HFFc6 (cell line): Measurements from ENCODE around the gene PDE6G. TPM values are rescaled to one million over a fixed set of nuclear protein-coding genes. Genes with fewer than 3 reads are reported as not detected.
A peak's percentile ranks its signal among the peaks of the same experiment; 100 is the strongest.

Experiments used
- DNase-seq: peaks from one replicate; pipeline ENCODE4 v3.0.0-alpha.2; 2018
- H3K27ac Mint-ChIP-seq: 2 replicates; pipeline ENCODE4 v1.8.0; 2020; ENCODE audit warnings: mild to moderate bottlenecking, mixed read lengths
- H3K27me3 Mint-ChIP-seq: 2 replicates; pipeline ENCODE4 v1.8.0; 2021; ENCODE audit warnings: mild to moderate bottlenecking, moderate library complexity, mixed read lengths; ENCODE audit not compliant: insufficient read depth
- H3K36me3 Mint-ChIP-seq: 2 replicates; pipeline ENCODE4 v1.8.0; 2021; ENCODE audit warnings: low read depth, mixed read lengths
- H3K4me1 Mint-ChIP-seq: 2 replicates; pipeline ENCODE4 v1.8.0; 2020; ENCODE audit warnings: low read depth, mixed read lengths
- H3K4me3 Mint-ChIP-seq: 2 replicates; pipeline ENCODE4 v1.8.0; 2020; ENCODE audit warnings: mild to moderate bottlenecking, moderate library complexity, mixed read lengths
- H3K9me3 Mint-ChIP-seq: 2 replicates; pipeline ENCODE4 v1.8.0; 2020; ENCODE audit warnings: mild to moderate bottlenecking, mixed read lengths
- CTCF ChIP-seq: fragments of 200-600 bp; sonication (generic); IDR thresholded peaks from 2 replicates; pipeline ENCODE4 v1.5.0; 2021; ENCODE audit warnings: antibody characterized with exemption, mild to moderate bottlenecking
- total RNA-seq, 6 experiments: library from RNA; stranded (reverse); fragmentation: NEBNext Ultra II Directional; extraction: Animal tissue kit (Norgen Biotek cat#: 25700); gene quantifications; 2 replicates in 1 of 6; 3 replicates in 5 of 6; pipeline ENCODE4 v1.2.3, GENCODE V29; 2021

The PDE6G gene
- total RNA-seq, 6 experiments from 2014 or later, result 0.37 to 0.76 (median 0.57) TPM; not detected in 1

GRCh38 chr17:81651692-81652091, 4.7 kb downstream of the PDE6G start:
- no peak for TF ChIP-seq CTCF
- H3K27me3 Mint-ChIP-seq, result peaks cover 19% of the 10 kb centered on the region
- H3K4me1 Mint-ChIP-seq, result peaks cover 9% of the 10 kb centered on the region
- peak overlapping the region; percentile 18 for H3K27ac Mint-ChIP-seq
- peak overlapping the region; percentile 5; the same call in 1 of the 2 replicates for H3K4me3 Mint-ChIP-seq
- H3K36me3 Mint-ChIP-seq, result peaks cover 4% of the 10 kb centered on the region; the same call in 1 of the 2 replicates
- peaks cover 10% of the 10 kb centered on the region for H3K9me3 Mint-ChIP-seq
- DNase-seq, result peak; percentile 84

GRCh38 chr17:81650951-81651350, 5.4 kb downstream of the PDE6G start:
- TF ChIP-seq CTCF, result no peak
- Mint-ChIP-seq H3K36me3 (peaks cover 4% of the 10 kb centered on the region; the same call in 1 of the 2 replicates), H3K4me3 (no peak overlapping the region), H3K4me1 (peaks cover 9% of the 10 kb centered on the region), H3K9me3 (peaks cover 10% of the 10 kb centered on the region), H3K27ac (no peak overlapping the region), H3K27me3 (peaks cover 19% of the 10 kb centered on the region)
- no peak for DNase-seq

GRCh38 chr17:81648707-81649085, 7.6 kb downstream of the PDE6G start:
- no peak for TF ChIP-seq CTCF
- no peak overlapping the region for H3K4me3 Mint-ChIP-seq
- peaks cover 9% of the 10 kb centered on the region for H3K4me1 Mint-ChIP-seq
- H3K27me3 Mint-ChIP-seq, result peaks cover 19% of the 10 kb centered on the region
- H3K9me3 Mint-ChIP-seq, result peaks cover 10% of the 10 kb centered on the region
- H3K27ac Mint-ChIP-seq, result no peak overlapping the region
- DNase-seq, result no peak
- H3K36me3 Mint-ChIP-seq, result peaks cover 4% of the 10 kb centered on the region; the same call in 1 of the 2 replicates

DNA sequence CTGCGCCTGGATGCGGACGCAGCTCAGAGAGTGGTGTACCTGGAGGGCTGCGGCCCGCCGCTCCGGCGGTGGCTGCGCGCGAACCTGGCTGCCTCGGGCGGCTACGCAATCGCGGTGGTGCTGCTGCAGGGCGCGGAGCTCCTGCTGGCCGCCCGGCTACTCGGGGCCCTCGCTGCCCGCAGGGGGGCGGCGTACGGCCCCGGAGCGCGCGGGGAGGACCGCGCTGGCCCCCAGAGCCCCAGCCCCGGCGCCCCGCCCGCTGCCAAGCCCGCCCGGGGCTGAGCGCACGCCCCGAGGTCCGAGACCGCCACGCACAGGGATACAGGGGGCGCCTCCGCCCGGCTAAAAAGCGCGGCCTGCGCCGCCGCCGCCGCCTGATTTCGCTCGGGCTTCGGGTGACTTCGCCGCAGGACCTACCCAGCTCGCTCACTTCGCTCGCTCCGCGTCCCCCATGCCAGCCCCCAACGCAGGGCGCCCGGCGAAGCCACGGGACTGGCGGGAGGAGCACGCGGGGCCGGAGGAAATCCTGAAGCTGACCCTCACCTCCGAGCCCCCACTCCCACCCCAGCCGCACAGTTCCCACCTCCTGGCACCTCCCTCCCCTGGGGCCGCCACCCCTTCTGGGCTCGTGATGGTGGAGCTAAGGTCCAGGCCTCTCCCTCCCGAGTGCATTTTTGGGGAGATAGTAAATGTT, 8.2 kb downstream of the PDE6G start:
- H3K27me3 Mint-ChIP-seq, result peaks cover 18% of the 10 kb centered on the region
- no peak overlapping the region for H3K4me3 Mint-ChIP-seq
- peaks cover 10% of the 10 kb centered on the region for H3K9me3 Mint-ChIP-seq
- TF ChIP-seq CTCF, result no peak
- H3K36me3 Mint-ChIP-seq, result peaks cover 4% of the 10 kb centered on the region; the same call in 1 of the 2 replicates
- no peak for DNase-seq
- H3K27ac Mint-ChIP-seq, result no peak overlapping the region
- peaks cover 9% of the 10 kb centered on the region for H3K4me1 Mint-ChIP-seq

GRCh38 chr17:81647640-81648012, 8.7 kb downstream of the PDE6G start:
- peaks cover 10% of the 10 kb centered on the region for H3K9me3 Mint-ChIP-seq
- H3K4me1 Mint-ChIP-seq, result peaks cover 9% of the 10 kb centered on the region
- H3K36me3 Mint-ChIP-seq, result peaks cover 4% of the 10 kb centered on the region; the same call in 1 of the 2 replicates
- H3K27me3 Mint-ChIP-seq, result peaks cover 18% of the 10 kb centered on the region
- no peak overlapping the region for H3K27ac Mint-ChIP-seq
- DNase-seq, result no peak
- no peak for TF ChIP-seq CTCF
- H3K4me3 Mint-ChIP-seq, result no peak overlapping the region
